ENCODE data around the gene PRPSAP2. TPM values are rescaled to one million over a fixed set of nuclear protein-coding genes. Genes with fewer than 3 reads are reported as not detected.

Gene PRPSAP2
- total and polyA plus RNA-seq, 2 of the 8 experiments (the other 6 are each of a cell fraction or from before 2014, with no cell fraction given) = 28.7 to 50.5 TPM

DNA sequence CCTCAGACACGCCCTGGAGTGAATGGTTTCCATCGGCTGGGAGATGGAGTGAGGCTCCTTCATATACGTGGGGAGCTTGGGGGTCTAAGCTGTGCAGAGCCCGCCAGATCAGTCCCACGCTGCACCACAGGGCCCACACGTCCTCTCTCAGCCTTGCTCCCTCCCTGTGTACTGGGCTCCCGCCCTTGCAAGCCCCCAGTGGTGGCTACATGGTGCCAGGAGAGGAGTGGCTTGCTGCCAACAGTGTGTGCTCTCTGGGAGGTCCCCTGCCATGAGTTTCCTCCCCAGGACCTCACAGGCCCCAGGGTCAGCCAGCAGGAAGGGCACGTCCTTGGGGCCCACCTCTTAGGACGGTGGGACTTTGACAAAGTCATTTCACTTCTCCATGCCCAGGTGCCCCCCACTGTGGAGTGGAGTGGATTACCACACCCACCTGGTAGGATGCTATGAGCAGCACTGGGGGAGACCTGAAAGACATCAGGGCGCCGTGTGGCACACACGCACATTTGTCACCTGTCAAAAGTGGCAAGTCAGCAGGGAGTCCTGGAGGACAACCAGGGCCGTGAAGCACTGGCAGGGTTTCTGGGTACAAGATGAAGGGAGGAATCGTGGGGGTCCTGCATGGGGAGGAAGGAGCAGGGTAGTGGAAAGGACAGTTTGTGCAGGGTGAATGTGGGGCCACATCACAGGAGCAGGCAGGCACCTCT, 107.8 kb downstream of the PRPSAP2 start:
- FAIRE-seq = no peak
- no peak overlapping the region for H2BK15ac ChIP-seq (ENCODE audit: low read length)
- H2AK5ac ChIP-seq (ENCODE audit: low read depth, low read length) = no peak overlapping the region
- H2BK20ac ChIP-seq (ENCODE audit: low read length) = no peak overlapping the region
- H3K23me2 ChIP-seq (ENCODE audit: low read depth, low read length) = no peaks in the 10 kb centered on the region
- no peaks in the 10 kb centered on the region for H3K27me3 ChIP-seq (replicated peaks in 1 of 4; ENCODE audit: control insufficient read depth in 3 of 4, extremely low read depth in 1 of 4, insufficient read depth in 3 of 4, low read length in 3 of 4)
- H3K79me1 ChIP-seq (ENCODE audit: low read depth, low read length) = no peaks in the 10 kb centered on the region
- no peak overlapping the region for H3K4ac ChIP-seq (replicated peaks; ENCODE audit: insufficient read length, low read depth, low read length)
- no peak overlapping the region for H2BK120ac ChIP-seq (replicated peaks; ENCODE audit: low read depth, low read length)
- H3K9ac ChIP-seq (replicated peaks in 1 of 4; ENCODE audit: extremely low read depth in 1 of 4, low read depth in 3 of 4, low read length in 3 of 4) = no peak overlapping the region
- no peaks in the 10 kb centered on the region for H3K79me2 ChIP-seq (ENCODE audit: control insufficient read depth in 1 of 2, insufficient read depth in 2 of 2, low read length in 2 of 2)
- H3K4me1 ChIP-seq (replicated peaks in 1 of 4; ENCODE audit: control insufficient read depth in 3 of 4, insufficient read depth in 4 of 4, low read length in 3 of 4) = peaks cover 0 to 34% (median 18%) of the 10 kb centered on the region in 4 experiments; a peak in 6 of 7 replicates
- WGBS, 2 experiments (ENCODE audit: extremely low coverage in 1 of 2, insufficient coverage in 1 of 2, insufficient read length in 1 of 2, insufficient replicate concordance in 2 of 2, low coverage in 1 of 2, low lambda C conversion rate in 2 of 2, missing lambda C conversion rate in 1 of 2) = 88% methylated on average over 14 of the region's 14 CpGs; no CpG with 5 or more reads in 1 of the 2 experiments
- H4K8ac ChIP-seq (ENCODE audit: extremely low read depth, insufficient read depth, low read length) = no peak overlapping the region
- H3K36me3 ChIP-seq (ENCODE audit: control insufficient read depth in 2 of 4, insufficient read depth in 4 of 4, low read length in 3 of 4) = peaks cover 0 to 3% (median 0%) of the 10 kb centered on the region in 4 experiments; a peak in 2 of 8 replicates
- CTCF ChIA-PET (ENCODE audit: partially characterized antibody) = no interaction called here
- no peak overlapping the region for H2AFZ ChIP-seq (ENCODE audit: low read length)
- H2BK12ac ChIP-seq (ENCODE audit: low read depth, low read length) = no peak overlapping the region
- H4K91ac ChIP-seq (replicated peaks; ENCODE audit: insufficient read length, low read length) = no peak overlapping the region
- no peak overlapping the region for H3K56ac ChIP-seq (replicated peaks; ENCODE audit: insufficient read length, low read depth, low read length)
- no peak for DNase-seq (ENCODE audit: low read depth in 1 of 2, low spot score in 2 of 2)
- H2BK5ac ChIP-seq (ENCODE audit: low read depth, low read length) = no peak overlapping the region
- H3K14ac ChIP-seq (ENCODE audit: insufficient read length) = no peak overlapping the region
- no peak overlapping the region; the same call in 1 of the 2 replicates for H3K27ac ChIP-seq (ENCODE audit: low read depth, low read length)
- no peak overlapping the region for H3K18ac ChIP-seq (ENCODE audit: extremely low read depth, low read length)
- peaks cover 0 to 2% of the 10 kb centered on the region in 2 experiments for H4K20me1 ChIP-seq (replicated peaks in 1 of 2; ENCODE audit: control insufficient read depth in 1 of 2, insufficient read depth in 2 of 2, low read length in 2 of 2)
- no peak overlapping the region for H3K4me3 ChIP-seq (ENCODE audit: extremely low read depth in 1 of 4, insufficient read depth in 2 of 4, low read depth in 3 of 4, low read length in 4 of 4)
- no peaks in the 10 kb centered on the region for H3K9me3 ChIP-seq (ENCODE audit: insufficient read depth in 2 of 2, low read depth in 1 of 2, low read length in 1 of 2)
- H3K4me2 ChIP-seq (ENCODE audit: insufficient read depth in 1 of 2, low read depth in 2 of 2, low read length in 2 of 2) = no peak overlapping the region
- POLR2A ChIA-PET (ENCODE audit: partially characterized antibody) = interaction anchor here (1.1 kb wide), 1 partner anchor 11 kb away, joined by 3 read pairs; no protein-coding TSS in a partner anchor
- no peak overlapping the region for H3K23ac ChIP-seq (ENCODE audit: insufficient read length)
- no peak overlapping the region for H4K5ac ChIP-seq (ENCODE audit: insufficient read length, low read depth, low read length)
- TF ChIP-seq CEBPB (IDR thresholded peaks at IDR 0.05; ENCODE audit: low read depth, low read length) = no peak
- TF ChIP-seq TEAD4 (IDR thresholded peaks at IDR 0.05; ENCODE audit: low read depth, low read length) = no peak
- TF ChIP-seq TCF12 (IDR thresholded peaks at IDR 0.05; ENCODE audit: low read depth, low read length) = no peak
- TF ChIP-seq SP1 (IDR thresholded peaks at IDR 0.05; ENCODE audit: low read depth, low read length) = no peak
- no peak for TF ChIP-seq SP4 (IDR thresholded peaks at IDR 0.05; ENCODE audit: low read length)
- no peak for TF ChIP-seq TAF7 (optimal IDR thresholded peaks at IDR 0.05; ENCODE audit: borderline replicate concordance, low read depth, low read length)
- no peak for TF ChIP-seq EGR1 (IDR thresholded peaks at IDR 0.05; ENCODE audit: borderline replicate concordance, low read depth, low read length)
- TF ChIP-seq JUND (IDR thresholded peaks at IDR 0.05; ENCODE audit: low read length) = no peak
- no peak for TF ChIP-seq PHF8 (conservative IDR thresholded peaks at IDR 0.05; ENCODE audit: low read depth, low read length)
- TF ChIP-seq, protein P1, sequence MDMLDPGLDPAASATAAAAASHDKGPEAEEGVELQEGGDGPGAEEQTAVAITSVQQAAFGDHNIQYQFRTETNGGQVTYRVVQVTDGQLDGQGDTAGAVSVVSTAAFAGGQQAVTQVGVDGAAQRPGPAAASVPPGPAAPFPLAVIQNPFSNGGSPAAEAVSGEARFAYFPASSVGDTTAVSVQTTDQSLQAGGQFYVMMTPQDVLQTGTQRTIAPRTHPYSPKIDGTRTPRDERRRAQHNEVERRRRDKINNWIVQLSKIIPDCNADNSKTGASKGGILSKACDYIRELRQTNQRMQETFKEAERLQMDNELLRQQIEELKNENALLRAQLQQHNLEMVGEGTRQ (IDR thresholded peaks at IDR 0.05; ENCODE audit: low read length) = no peak
- no peak for TF ChIP-seq POU5F1 (IDR thresholded peaks at IDR 0.05; ENCODE audit: low read depth, low read length)
- TF ChIP-seq CBX8 (IDR thresholded peaks at IDR 0.05; ENCODE audit: borderline replicate concordance, low read depth, low read length) = no peak
- TF ChIP-seq, protein P2, sequence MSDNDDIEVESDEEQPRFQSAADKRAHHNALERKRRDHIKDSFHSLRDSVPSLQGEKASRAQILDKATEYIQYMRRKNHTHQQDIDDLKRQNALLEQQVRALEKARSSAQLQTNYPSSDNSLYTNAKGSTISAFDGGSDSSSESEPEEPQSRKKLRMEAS (IDR thresholded peaks at IDR 0.05) = no peak

All from H1 (cell line).